ENCODE results near the gene HIPK4. TPM values are rescaled to one million over a fixed set of nuclear protein-coding genes. Genes with fewer than 3 reads are reported as not detected.

The HIPK4 gene
- total and polyA plus RNA-seq, 9 of the 15 experiments (the other 6 are each of a cell fraction or from before 2014, with no cell fraction given) = 0.06 to 0.09 TPM; not detected in 7

DNA sequence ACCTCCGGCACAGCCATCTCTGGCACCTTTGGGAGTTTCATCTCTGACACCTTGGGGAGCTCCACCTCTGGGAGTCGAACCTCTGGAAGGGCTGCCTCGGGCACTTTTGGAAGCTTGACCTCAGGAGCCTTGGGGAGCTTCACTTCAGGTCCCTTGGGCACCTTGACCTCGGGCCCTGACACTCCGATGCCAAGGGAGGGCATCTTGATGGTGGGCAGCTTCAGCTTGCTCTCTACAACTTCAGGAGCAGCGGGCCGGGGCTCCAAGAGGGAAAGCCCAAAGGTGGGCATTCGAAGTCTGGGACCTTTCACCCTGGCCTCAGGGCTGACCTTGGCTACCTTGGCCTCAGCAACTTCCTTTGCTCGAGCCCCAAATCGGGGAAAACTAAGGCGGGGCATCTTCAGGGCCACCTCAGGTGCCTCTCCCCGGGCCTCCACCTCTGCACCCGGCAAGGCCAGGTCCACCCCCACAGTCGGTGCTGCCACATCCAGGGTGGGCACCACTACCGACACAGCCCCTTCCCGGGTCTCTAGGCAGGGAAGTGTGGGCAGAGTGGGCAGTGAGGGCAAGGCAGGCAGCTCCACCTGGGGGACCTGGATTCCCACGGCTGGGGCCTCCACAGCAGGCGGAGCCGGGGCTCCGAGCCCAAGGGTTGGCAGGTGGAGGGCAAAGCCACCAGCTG lies 7.0 kb upstream of the HIPK4 start (continued):
- TF ChIP-seq DPF2 (IDR thresholded peaks at IDR 0.05) = no peak
- no peak for TF ChIP-seq MCM7 (IDR thresholded peaks at IDR 0.05)
- TF ChIP-seq POLR2AphosphoS5 (IDR thresholded peaks at IDR 0.05; ENCODE audit: control insufficient read depth, insufficient read depth, low read depth, low read length) = no peak
- no peak for TF ChIP-seq HNRNPL (IDR thresholded peaks at IDR 0.05; ENCODE audit: low read depth, low read length)
- TF ChIP-seq NBN (IDR thresholded peaks at IDR 0.05; ENCODE audit: low read depth) = no peak

DNA sequence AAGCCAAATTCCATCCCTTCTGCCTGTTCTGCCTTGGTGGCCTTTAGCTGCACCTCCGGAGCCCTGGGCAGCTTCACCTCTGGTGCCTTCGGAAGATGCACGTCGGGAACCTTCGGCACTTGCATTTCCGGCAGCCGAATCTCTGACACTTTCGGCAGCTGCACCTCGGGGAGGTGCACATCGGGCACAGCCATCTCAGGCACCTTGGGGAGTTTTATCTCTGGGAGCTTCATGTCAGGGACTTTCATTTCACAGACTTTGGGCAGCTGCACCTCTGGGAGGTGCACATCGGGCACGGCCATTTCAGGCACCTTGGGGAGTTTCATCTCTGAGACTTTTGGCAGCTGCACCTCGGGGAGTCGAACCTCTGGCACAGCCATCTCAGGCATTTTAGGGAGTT lies 6.0 kb upstream of the HIPK4 start:
- FAIRE-seq (no peak), DNase-seq (ENCODE audit: extremely low read depth in 1 of 4, low spot score in 3 of 4) (no peak), ATAC-seq (no peak)
- H3K4me1 ChIP-seq (replicated peaks in 1 of 2; ENCODE audit: control insufficient read depth in 2 of 2, insufficient read depth in 2 of 2, low read length in 2 of 2) = peaks cover 17 to 53% of the 10 kb centered on the region in 2 experiments
- no peak overlapping the region for H3K4me3 ChIP-seq
- no peaks in the 10 kb centered on the region for H3K9me1 ChIP-seq (ENCODE audit: control insufficient read depth, insufficient read depth, low read length)
- in situ Hi-C loops (cut with MboI) (no loop called here), intact Hi-C loops (cut with micrococcal nuclease) (no loop called here)
- WGBS (ENCODE audit: insufficient coverage, low coverage, missing lambda C conversion rate) = 7% methylated on average over 14 of the region's 14 CpGs
- no peak overlapping the region for H2AFZ ChIP-seq (ENCODE audit: low read depth, low read length)
- H3K9ac ChIP-seq (ENCODE audit: insufficient read depth in 1 of 2, low read depth in 2 of 2, low read length in 2 of 2) = peak overlapping the region in 1 of 2 experiments; percentile 79; a peak in 2 of 4 replicates
- H3K4me2 ChIP-seq (ENCODE audit: insufficient read depth, low read length) = no peak overlapping the region
- H4K20me1 ChIP-seq (replicated peaks; ENCODE audit: control insufficient read depth, insufficient read depth, low read length) = 0 out of 2 replicates have a peak, but pooled peaks cover 5% of the 10 kb centered on the region
- BruUV-seq (replicated peaks) = no TSS peak
- ChIA-PET CTCF (ENCODE audit: low intra/inter-chr PET ratio) (no interaction called here), POLR2A (interaction anchor here (0.6 to 2.2 kb wide), 10 partner anchors 8 to 69 kb away, joined by 3 to 6 read pairs (median 4); partner anchors contain the start of gene PRX)
- peaks cover 18 to 34% of the 10 kb centered on the region in 2 experiments for H3K27me3 ChIP-seq (ENCODE audit: control insufficient read depth in 2 of 2, insufficient read depth in 2 of 2, low read length in 2 of 2)
- H3K9me3 ChIP-seq (replicated peaks; ENCODE audit: control insufficient read depth, insufficient read depth, low read depth, low read length) = no peaks in the 10 kb centered on the region
- no peaks in the 10 kb centered on the region for H3K36me3 ChIP-seq (ENCODE audit: control insufficient read depth, insufficient read depth, low read length)
- no peak overlapping the region for H3K27ac ChIP-seq (ENCODE audit: extremely low read depth, low read depth, low read length)
- H3K79me2 ChIP-seq (ENCODE audit: control insufficient read depth, insufficient read depth, low read length) = no peaks in the 10 kb centered on the region
- TF ChIP-seq ZBTB17 (CRISPR knock-in tag; IDR thresholded peaks at IDR 0.05) = no peak
- no peak for TF ChIP-seq PML (IDR thresholded peaks at IDR 0.05; ENCODE audit: low read length)
- TF ChIP-seq SMARCA5 (IDR thresholded peaks at IDR 0.05) = no peak
- TF ChIP-seq TCF7 (IDR thresholded peaks at IDR 0.05; ENCODE audit: borderline replicate concordance) = no peak
- no peak for TF ChIP-seq ZNF263 (CRISPR knock-in tag; IDR thresholded peaks at IDR 0.05; ENCODE audit: borderline replicate concordance)
- no peak for TF ChIP-seq RNF2 (IDR thresholded peaks at IDR 0.05)
- no peak for TF ChIP-seq ZNF232 (CRISPR knock-in tag; IDR thresholded peaks at IDR 0.05)
- no peak for TF ChIP-seq HOMEZ (CRISPR knock-in tag; IDR thresholded peaks at IDR 0.05)
- no peak for TF ChIP-seq TBL1XR1 (IDR thresholded peaks at IDR 0.05; ENCODE audit: low read length in 2 of 2)
- no peak for TF ChIP-seq GATAD2A (IDR thresholded peaks at IDR 0.05)
- no peak for TF ChIP-seq ZNF445 (CRISPR knock-in tag; IDR thresholded peaks at IDR 0.05; ENCODE audit: low read depth)
- TF ChIP-seq, protein P1, sequence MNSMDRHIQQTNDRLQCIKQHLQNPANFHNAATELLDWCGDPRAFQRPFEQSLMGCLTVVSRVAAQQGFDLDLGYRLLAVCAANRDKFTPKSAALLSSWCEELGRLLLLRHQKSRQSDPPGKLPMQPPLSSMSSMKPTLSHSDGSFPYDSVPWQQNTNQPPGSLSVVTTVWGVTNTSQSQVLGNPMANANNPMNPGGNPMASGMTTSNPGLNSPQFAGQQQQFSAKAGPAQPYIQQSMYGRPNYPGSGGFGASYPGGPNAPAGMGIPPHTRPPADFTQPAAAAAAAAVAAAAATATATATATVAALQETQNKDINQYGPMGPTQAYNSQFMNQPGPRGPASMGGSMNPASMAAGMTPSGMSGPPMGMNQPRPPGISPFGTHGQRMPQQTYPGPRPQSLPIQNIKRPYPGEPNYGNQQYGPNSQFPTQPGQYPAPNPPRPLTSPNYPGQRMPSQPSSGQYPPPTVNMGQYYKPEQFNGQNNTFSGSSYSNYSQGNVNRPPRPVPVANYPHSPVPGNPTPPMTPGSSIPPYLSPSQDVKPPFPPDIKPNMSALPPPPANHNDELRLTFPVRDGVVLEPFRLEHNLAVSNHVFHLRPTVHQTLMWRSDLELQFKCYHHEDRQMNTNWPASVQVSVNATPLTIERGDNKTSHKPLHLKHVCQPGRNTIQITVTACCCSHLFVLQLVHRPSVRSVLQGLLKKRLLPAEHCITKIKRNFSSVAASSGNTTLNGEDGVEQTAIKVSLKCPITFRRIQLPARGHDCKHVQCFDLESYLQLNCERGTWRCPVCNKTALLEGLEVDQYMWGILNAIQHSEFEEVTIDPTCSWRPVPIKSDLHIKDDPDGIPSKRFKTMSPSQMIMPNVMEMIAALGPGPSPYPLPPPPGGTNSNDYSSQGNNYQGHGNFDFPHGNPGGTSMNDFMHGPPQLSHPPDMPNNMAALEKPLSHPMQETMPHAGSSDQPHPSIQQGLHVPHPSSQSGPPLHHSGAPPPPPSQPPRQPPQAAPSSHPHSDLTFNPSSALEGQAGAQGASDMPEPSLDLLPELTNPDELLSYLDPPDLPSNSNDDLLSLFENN (IDR thresholded peaks at IDR 0.05; ENCODE audit: low read depth in 2 of 2, low read length in 2 of 2) = no peak

All from K562 (cell line).